ENCODE data around the gene NAA80.

NAA80 gene

DNA sequence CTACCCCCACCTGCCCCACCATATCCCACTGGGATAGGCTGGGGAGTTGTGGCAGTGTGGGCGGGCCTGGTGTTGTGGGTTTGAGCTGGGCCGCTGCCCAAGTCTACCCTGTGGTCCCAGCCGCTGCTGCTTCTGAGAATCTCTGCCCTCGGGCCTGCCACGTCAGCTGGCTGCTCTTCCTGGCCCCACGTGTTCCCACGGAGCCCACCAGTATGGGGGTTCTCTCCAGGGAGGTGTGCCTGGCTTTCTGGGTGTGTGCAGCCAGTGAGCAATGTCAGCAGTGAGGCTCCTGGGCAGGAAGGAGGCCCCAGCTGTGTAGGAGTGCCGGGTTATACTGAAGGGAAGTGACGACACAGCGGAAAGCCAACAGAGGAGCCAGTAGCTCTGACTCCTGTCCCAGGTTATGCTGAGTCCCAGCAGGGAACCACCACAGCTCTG, 52.7 kb downstream of the NAA80 start:
- DNase-seq (ENCODE audit: low spot score in 2 of 2), result no peak
- in situ Hi-C loops (cut with MboI; ENCODE audit: low sequenced_read_pairs), result no loop called here
- Histone ChIP-seq H3K9me3 (no peaks in the 10 kb centered on the region), H3K4me1 (peaks cover 15% of the 10 kb centered on the region), H3K36me3 (replicated peaks) (peaks cover 6% of the 10 kb centered on the region), H3K4me3 (peak overlapping the region; percentile 21; the same call in 1 of the 2 replicates), H3K27me3 (ENCODE audit: low read depth) (no peaks in the 10 kb centered on the region)
